Measurements from ENCODE around the gene SFSWAP.

DNA sequence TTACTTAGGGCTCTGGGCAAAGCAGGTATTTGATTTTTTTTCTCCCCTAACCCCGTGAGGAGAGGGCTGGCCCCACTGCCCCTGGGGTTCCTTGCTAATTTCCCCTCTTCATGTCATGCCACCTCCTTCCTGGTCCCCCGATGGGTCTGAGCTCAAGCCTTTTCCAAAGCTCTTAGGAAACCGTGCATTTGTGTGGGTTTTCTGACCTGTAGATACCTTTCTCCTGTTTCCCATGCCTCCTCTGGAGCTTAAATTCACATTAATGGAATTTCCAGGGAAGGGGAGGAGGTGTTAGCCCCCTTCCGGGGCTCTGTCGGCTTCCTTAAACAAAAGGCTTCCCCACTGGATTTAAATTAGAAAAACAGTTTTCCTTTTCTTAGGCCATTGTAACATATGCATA is 12.6 kb downstream of the SFSWAP start:
- TF ChIP-seq TAF1 (IDR thresholded peaks at IDR 0.05; ENCODE audit: low read depth) (no peak), EP300 (IDR thresholded peaks at IDR 0.05; ENCODE audit: borderline replicate concordance) (no peak), YY1 (IDR thresholded peaks at IDR 0.05; ENCODE audit: low read depth) (no peak), RAD21 (IDR thresholded peaks at IDR 0.05; ENCODE audit: low read depth) (no peak), NFIC (IDR thresholded peaks at IDR 0.05) (no peak), CEBPB (IDR thresholded peaks at IDR 0.05) (no peak), CREB1 (IDR thresholded peaks at IDR 0.05; ENCODE audit: low read depth) (no peak), EGR1 (IDR thresholded peaks at IDR 0.05) (no peak), TCF12 (IDR thresholded peaks at IDR 0.05; ENCODE audit: low read depth) (no peak), ZBTB7A (IDR thresholded peaks at IDR 0.05; ENCODE audit: low read depth) (no peak), TEAD4 (IDR thresholded peaks at IDR 0.05) (no peak)
- TF ChIP-seq, protein P1, sequence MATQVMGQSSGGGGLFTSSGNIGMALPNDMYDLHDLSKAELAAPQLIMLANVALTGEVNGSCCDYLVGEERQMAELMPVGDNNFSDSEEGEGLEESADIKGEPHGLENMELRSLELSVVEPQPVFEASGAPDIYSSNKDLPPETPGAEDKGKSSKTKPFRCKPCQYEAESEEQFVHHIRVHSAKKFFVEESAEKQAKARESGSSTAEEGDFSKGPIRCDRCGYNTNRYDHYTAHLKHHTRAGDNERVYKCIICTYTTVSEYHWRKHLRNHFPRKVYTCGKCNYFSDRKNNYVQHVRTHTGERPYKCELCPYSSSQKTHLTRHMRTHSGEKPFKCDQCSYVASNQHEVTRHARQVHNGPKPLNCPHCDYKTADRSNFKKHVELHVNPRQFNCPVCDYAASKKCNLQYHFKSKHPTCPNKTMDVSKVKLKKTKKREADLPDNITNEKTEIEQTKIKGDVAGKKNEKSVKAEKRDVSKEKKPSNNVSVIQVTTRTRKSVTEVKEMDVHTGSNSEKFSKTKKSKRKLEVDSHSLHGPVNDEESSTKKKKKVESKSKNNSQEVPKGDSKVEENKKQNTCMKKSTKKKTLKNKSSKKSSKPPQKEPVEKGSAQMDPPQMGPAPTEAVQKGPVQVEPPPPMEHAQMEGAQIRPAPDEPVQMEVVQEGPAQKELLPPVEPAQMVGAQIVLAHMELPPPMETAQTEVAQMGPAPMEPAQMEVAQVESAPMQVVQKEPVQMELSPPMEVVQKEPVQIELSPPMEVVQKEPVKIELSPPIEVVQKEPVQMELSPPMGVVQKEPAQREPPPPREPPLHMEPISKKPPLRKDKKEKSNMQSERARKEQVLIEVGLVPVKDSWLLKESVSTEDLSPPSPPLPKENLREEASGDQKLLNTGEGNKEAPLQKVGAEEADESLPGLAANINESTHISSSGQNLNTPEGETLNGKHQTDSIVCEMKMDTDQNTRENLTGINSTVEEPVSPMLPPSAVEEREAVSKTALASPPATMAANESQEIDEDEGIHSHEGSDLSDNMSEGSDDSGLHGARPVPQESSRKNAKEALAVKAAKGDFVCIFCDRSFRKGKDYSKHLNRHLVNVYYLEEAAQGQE (IDR thresholded peaks at IDR 0.05; ENCODE audit: low read depth) = no peak
- TF ChIP-seq, protein P2, sequence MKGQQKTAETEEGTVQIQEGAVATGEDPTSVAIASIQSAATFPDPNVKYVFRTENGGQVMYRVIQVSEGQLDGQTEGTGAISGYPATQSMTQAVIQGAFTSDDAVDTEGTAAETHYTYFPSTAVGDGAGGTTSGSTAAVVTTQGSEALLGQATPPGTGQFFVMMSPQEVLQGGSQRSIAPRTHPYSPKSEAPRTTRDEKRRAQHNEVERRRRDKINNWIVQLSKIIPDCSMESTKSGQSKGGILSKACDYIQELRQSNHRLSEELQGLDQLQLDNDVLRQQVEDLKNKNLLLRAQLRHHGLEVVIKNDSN (IDR thresholded peaks at IDR 0.05) = no peak
- TF ChIP-seq, protein P3, sequence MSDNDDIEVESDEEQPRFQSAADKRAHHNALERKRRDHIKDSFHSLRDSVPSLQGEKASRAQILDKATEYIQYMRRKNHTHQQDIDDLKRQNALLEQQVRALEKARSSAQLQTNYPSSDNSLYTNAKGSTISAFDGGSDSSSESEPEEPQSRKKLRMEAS (IDR thresholded peaks at IDR 0.05) = no peak

Data from Ishikawa (cell line).